Karpas-422 (cell line): ENCODE data around the gene KRIT1. TPM values are rescaled to one million over a fixed set of nuclear protein-coding genes. Genes with fewer than 3 reads are reported as not detected.

Source experiments
- DNase-seq: peaks from one replicate; pipeline ENCODE4 v3.0.0-alpha.2; 2015
- H2AFZ ChIP-seq: fragments of 200-600 bp; sonication (generic); 2 replicates; pipeline ENCODE4 v1.6.1; 2014; ENCODE audit warnings: antibody characterized with exemption, low read length, mixed read lengths
- H3K27ac ChIP-seq: fragments of 200-600 bp; sonication (generic); 2 replicates; pipeline ENCODE4 v1.5.1; 2014; ENCODE audit warnings: mild to moderate bottlenecking, low read length, moderate library complexity
- H3K27me3 ChIP-seq: fragments of 200-600 bp; sonication (generic); 2 replicates; pipeline ENCODE4 v1.6.1; 2014; ENCODE audit warnings: low read length, mixed read lengths
- H3K36me3 ChIP-seq: fragments of 200-600 bp; sonication (generic); 2 replicates; pipeline ENCODE4 v1.6.1; 2014; ENCODE audit warnings: low read length, mixed read lengths; ENCODE audit not compliant: insufficient read depth
- H3K4me1 ChIP-seq: fragments of 200-600 bp; sonication (generic); 2 replicates; pipeline ENCODE4 v1.6.1; 2014; ENCODE audit warnings: mild to moderate bottlenecking, low read length, mixed read lengths
- H3K4me2 ChIP-seq: fragments of 200-600 bp; sonication (generic); 2 replicates; pipeline ENCODE4 v1.6.1; 2014; ENCODE audit warnings: low read length, low read depth, mild to moderate bottlenecking; ENCODE audit not compliant: poor library complexity, severe bottlenecking
- H3K4me3 ChIP-seq: fragments of 200-600 bp; sonication (generic); 2 replicates; pipeline ENCODE4 v1.5.1; 2014; ENCODE audit warnings: mild to moderate bottlenecking, antibody characterized with exemption, low read length, mixed read lengths
- H3K79me2 ChIP-seq: fragments of 200-600 bp; sonication (generic); 2 replicates; pipeline ENCODE4 v1.6.1; 2014; ENCODE audit warnings: mild to moderate bottlenecking, low read length, mixed read lengths
- H3K9ac ChIP-seq: fragments of 200-600 bp; sonication (generic); 2 replicates; pipeline ENCODE4 v1.6.0; 2014; ENCODE audit warnings: low read length
- H3K9me2 ChIP-seq: fragments of 200-600 bp; sonication (generic), shearing (Covaris generic); replicated peaks from 2 replicates; pipeline ENCODE4 v1.6.0; 2014; ENCODE audit warnings: mild to moderate bottlenecking, low read length, moderate library complexity; ENCODE audit not compliant: insufficient read depth
- H3K9me3 ChIP-seq: fragments of 300-700, 200-600 bp; sonication (generic); 2 replicates; pipeline ENCODE4 v1.6.1; 2014; ENCODE audit warnings: low read length, mixed read lengths
- H4K20me1 ChIP-seq: fragments of 200-600 bp; sonication (generic); 2 replicates; pipeline ENCODE4 v1.6.1; 2014; ENCODE audit warnings: mild to moderate bottlenecking, antibody characterized with exemption, low read length, low read depth; ENCODE audit not compliant: insufficient read depth
- total RNA-seq: library from RNA; depleted of rRNA; stranded (reverse); fragments of >200 nt; shearing (Covaris generic); gene quantifications from 2 replicates; pipeline ENCODE4 v1.2.3, GENCODE V29; 2014; ENCODE audit warnings: low replicate concordance

Gene KRIT1
- total RNA-seq, 1 experiment from 2014 or later, result 91.1 TPM

GRCh38 chr7:92281031-92281430 is 35.3 kb upstream of the KRIT1 start:
- Histone ChIP-seq H4K20me1 (no peaks in the 10 kb centered on the region), H3K4me1 (peaks cover 39% of the 10 kb centered on the region), H3K27me3 (no peaks in the 10 kb centered on the region), H3K9me3 (no peaks in the 10 kb centered on the region), H3K4me3 (no peak overlapping the region), H3K9ac (no peak overlapping the region), H3K9me2 (no peaks in the 10 kb centered on the region), H3K79me2 (peaks cover 97% of the 10 kb centered on the region), H2AFZ (no peak overlapping the region), H3K36me3 (no peaks in the 10 kb centered on the region), H3K4me2 (no peak overlapping the region), H3K27ac (no peak overlapping the region)
- no peak for DNase-seq

GRCh38 chr7:92279396-92280031 is 33.8 kb upstream of the KRIT1 start:
- Histone ChIP-seq H3K4me1 (peaks cover 54% of the 10 kb centered on the region), H3K4me2 (no peak overlapping the region), H3K9me3 (no peaks in the 10 kb centered on the region), H3K27ac (peak overlapping the region; percentile 2; the same call in 1 of the 2 replicates), H3K9ac (no peak overlapping the region), H3K79me2 (peaks cover 97% of the 10 kb centered on the region), H3K27me3 (no peaks in the 10 kb centered on the region), H3K9me2 (no peaks in the 10 kb centered on the region), H4K20me1 (no peaks in the 10 kb centered on the region), H2AFZ (no peak overlapping the region), H3K4me3 (no peak overlapping the region), H3K36me3 (no peaks in the 10 kb centered on the region)
- no peak for DNase-seq

GRCh38 chr7:92276460-92276864 is 30.7 kb upstream of the KRIT1 start:
- Histone ChIP-seq H3K9ac (peak overlapping the region; percentile 40), H3K4me1 (peaks cover 54% of the 10 kb centered on the region), H4K20me1 (no peaks in the 10 kb centered on the region), H2AFZ (no peak overlapping the region), H3K9me2 (no peaks in the 10 kb centered on the region), H3K4me3 (peak overlapping the region; percentile 54), H3K79me2 (peaks cover 99% of the 10 kb centered on the region), H3K36me3 (no peaks in the 10 kb centered on the region), H3K27me3 (no peaks in the 10 kb centered on the region), H3K4me2 (peak overlapping the region; percentile 76), H3K9me3 (no peaks in the 10 kb centered on the region), H3K27ac (peak overlapping the region; percentile 67)
- peak; percentile 81 for DNase-seq

- H3K4me3 ChIP-seq, result peak overlapping the region; percentile 54; the same call in 1 of the 2 replicates
- no peak overlapping the region for H3K9ac ChIP-seq
- peaks cover 54% of the 10 kb centered on the region for H3K4me1 ChIP-seq
- no peak overlapping the region for H2AFZ ChIP-seq
- peak overlapping the region; percentile 76 for H3K4me2 ChIP-seq
- H3K27ac ChIP-seq, result peak overlapping the region; percentile 67
- no peak for DNase-seq
- H4K20me1 ChIP-seq, result no peaks in the 10 kb centered on the region
- no peaks in the 10 kb centered on the region for H3K9me3 ChIP-seq
- H3K79me2 ChIP-seq, result peaks cover 99% of the 10 kb centered on the region
- no peaks in the 10 kb centered on the region for H3K27me3 ChIP-seq
- H3K36me3 ChIP-seq, result no peaks in the 10 kb centered on the region
- no peaks in the 10 kb centered on the region for H3K9me2 ChIP-seq
Observed at GRCh38 chr7:92275327-92275726, 29.6 kb upstream of the KRIT1 start.

GRCh38 chr7:92268921-92269320 is 23.2 kb upstream of the KRIT1 start:
- H3K4me1 ChIP-seq, result peaks cover 6% of the 10 kb centered on the region; the same call in 1 of the 2 replicates
- peaks cover 1% of the 10 kb centered on the region; the same call in 1 of the 2 replicates for H3K36me3 ChIP-seq
- H3K9me2 ChIP-seq, result no peaks in the 10 kb centered on the region
- no peak overlapping the region for H3K4me2 ChIP-seq
- DNase-seq, result no peak
- H3K9me3 ChIP-seq, result no peaks in the 10 kb centered on the region
- H3K27ac ChIP-seq, result no peak overlapping the region
- no peak overlapping the region for H3K9ac ChIP-seq
- H3K79me2 ChIP-seq, result peaks cover 100% of the 10 kb centered on the region
- H2AFZ ChIP-seq, result no peak overlapping the region
- H4K20me1 ChIP-seq, result no peaks in the 10 kb centered on the region
- no peaks in the 10 kb centered on the region for H3K27me3 ChIP-seq
- no peak overlapping the region for H3K4me3 ChIP-seq

- H3K4me1 ChIP-seq, result no peaks in the 10 kb centered on the region
- H3K9me3 ChIP-seq, result peaks cover 6% of the 10 kb centered on the region; the same call in 1 of the 2 replicates
- no peak overlapping the region for H3K27ac ChIP-seq
- no peaks in the 10 kb centered on the region for H3K9me2 ChIP-seq
- H3K36me3 ChIP-seq, result peaks cover 22% of the 10 kb centered on the region; the same call in 1 of the 2 replicates
- DNase-seq, result no peak
- H3K4me2 ChIP-seq, result no peak overlapping the region
- no peak overlapping the region for H3K9ac ChIP-seq
- no peaks in the 10 kb centered on the region for H3K27me3 ChIP-seq
- no peak overlapping the region for H3K4me3 ChIP-seq
- H4K20me1 ChIP-seq, result no peaks in the 10 kb centered on the region
- peaks cover 100% of the 10 kb centered on the region for H3K79me2 ChIP-seq
- no peak overlapping the region for H2AFZ ChIP-seq
Observed at GRCh38 chr7:92266415-92267241, 20.9 kb upstream of the KRIT1 start.

- H3K4me1 ChIP-seq, result peaks cover 10% of the 10 kb centered on the region
- H3K4me2 ChIP-seq, result no peak overlapping the region
- H3K9ac ChIP-seq, result no peak overlapping the region
- no peaks in the 10 kb centered on the region for H4K20me1 ChIP-seq
- no peaks in the 10 kb centered on the region for H3K27me3 ChIP-seq
- H3K9me2 ChIP-seq, result no peaks in the 10 kb centered on the region
- no peak overlapping the region for H2AFZ ChIP-seq
- H3K79me2 ChIP-seq, result peaks cover 97% of the 10 kb centered on the region
- DNase-seq, result no peak
- H3K36me3 ChIP-seq, result peaks cover 26% of the 10 kb centered on the region; the same call in 1 of the 2 replicates
- peaks cover 6% of the 10 kb centered on the region; the same call in 1 of the 2 replicates for H3K9me3 ChIP-seq
- no peak overlapping the region for H3K4me3 ChIP-seq
- H3K27ac ChIP-seq, result no peak overlapping the region
Observed at GRCh38 chr7:92260248-92260781, 14.6 kb upstream of the KRIT1 start.
